ENCODE measurements around the gene TRABD.

GRCh38 chr22:50242406-50242949 is 56.8 kb downstream of the TRABD start:
- TF ChIP-seq EZH2 (IDR thresholded peaks at IDR 0.05; ENCODE audit: borderline replicate concordance, low read length): no peak
- no peak for TF ChIP-seq CTCF (IDR thresholded peaks at IDR 0.05; ENCODE audit: low read length)
